HG02588 (cell line): ENCODE results near the gene UVRAG.

ENCODE experiments used
- ATAC-seq: cut with Tn5 transposase; IDR thresholded peaks from one replicate; pipeline ENCODE4 v1.9.1; 2021; ENCODE audit warnings: mild to moderate bottlenecking, moderate library complexity; ENCODE audit not compliant: unreplicated experiment

UVRAG gene

DNA sequence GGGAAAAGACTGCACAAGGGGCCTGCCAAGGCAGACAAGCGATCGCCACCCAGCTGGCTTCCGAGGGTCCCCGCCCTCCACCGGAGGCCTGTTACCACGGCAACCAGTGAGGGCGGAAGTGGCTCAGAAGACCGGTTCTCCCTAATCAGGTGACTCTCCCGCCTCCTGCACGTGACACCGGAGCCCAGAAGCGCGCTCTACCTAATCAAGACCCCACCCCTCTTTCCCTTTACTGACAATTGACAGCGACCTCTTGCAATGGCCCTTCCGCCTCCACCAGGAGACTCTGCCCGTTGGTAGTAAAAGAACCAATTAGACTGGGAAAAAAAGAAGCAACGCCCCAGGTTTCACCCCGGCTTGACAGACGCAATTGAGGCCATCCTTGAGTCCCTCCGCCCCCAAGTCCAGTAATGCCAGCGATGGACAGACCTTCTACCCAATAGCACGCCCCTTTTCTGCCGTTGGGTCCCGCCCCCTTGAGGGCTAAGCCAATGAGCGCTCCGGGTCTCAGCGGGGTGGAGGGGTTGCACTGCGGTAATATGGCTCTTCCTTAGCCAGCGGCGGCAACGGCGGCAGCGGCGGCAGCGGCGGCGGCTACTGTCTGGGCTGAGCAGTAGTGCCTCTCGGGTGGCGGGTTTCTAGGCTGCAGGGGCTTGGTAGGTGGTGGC is at the start of gene UVRAG:
UVRAG (plus strand) TSS at position 534 of the 668 bp plus-strand sequence. CDS start 198 bp downstream, outside the sequence.
- ATAC-seq, result peak; percentile 74

DNA sequence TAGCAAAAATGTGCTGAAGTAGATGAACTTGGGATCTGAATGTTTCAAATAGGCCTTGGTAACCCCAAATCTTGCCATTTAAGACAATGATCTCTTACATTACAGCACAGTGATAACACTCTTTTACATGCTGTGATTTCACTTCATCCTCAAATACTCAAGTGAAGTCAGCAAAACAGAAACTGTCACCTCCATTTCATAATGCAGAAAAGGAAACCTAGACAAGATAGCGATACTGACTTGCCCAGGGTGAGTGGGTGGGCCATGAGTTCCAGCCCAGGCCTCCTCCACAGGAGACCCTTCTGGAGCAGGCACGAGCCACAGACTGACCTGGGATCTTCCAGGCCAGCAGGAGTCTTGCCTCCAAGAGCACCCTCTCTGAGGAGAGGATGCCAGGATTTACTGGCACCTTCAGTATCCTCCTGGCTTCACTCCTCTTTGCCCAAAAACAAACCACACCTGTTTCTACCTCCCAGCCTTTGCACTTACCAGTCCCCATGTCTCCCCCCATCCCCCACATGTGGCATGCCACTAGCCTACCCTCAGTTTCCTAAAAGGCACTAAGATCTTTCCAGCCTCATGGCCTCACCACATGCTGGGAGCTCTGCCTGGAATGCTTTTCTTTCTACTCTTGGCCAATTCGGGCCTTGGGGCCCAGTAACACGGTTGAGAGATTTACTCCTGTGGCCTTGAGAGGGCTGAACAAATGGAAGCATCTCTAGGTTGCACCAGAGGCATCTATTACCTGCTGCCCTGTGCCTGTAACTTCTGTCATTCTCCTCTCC is 48.4 kb upstream of the UVRAG start:
- ATAC-seq, result no peak

DNA sequence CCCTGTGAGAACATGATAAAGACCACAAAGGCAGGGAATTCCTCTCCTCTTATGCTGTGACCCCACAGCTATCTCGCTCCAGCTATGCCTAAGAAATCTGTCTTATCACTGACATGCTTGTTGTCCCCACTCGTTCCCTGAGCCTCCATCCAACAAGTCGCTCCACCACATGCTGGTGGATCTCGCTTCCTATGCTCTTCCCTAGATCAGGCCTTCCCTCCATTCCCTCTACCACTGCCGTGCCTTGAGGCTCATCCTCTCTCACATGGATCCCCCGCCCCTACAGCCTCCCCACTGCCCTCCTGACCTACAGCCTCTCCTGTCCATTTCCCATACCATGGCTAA is 47.8 kb upstream of the UVRAG start:
- no peak for ATAC-seq

DNA sequence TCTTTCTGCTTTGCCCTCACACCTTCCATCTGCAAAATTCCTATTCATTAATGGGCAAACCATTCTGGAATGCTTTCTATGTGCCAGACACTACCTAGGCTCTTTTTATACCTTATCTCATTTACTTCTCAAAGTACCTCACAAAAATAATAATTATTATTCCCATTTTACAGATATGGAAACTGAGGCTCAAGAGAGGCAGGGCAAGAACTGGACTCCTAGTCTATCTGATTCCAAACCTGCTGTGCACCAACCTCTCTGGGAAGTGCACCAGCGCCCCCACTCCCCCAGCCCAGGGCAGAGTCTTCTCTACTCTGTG is 47.3 kb upstream of the UVRAG start:
- ATAC-seq, result no peak

DNA sequence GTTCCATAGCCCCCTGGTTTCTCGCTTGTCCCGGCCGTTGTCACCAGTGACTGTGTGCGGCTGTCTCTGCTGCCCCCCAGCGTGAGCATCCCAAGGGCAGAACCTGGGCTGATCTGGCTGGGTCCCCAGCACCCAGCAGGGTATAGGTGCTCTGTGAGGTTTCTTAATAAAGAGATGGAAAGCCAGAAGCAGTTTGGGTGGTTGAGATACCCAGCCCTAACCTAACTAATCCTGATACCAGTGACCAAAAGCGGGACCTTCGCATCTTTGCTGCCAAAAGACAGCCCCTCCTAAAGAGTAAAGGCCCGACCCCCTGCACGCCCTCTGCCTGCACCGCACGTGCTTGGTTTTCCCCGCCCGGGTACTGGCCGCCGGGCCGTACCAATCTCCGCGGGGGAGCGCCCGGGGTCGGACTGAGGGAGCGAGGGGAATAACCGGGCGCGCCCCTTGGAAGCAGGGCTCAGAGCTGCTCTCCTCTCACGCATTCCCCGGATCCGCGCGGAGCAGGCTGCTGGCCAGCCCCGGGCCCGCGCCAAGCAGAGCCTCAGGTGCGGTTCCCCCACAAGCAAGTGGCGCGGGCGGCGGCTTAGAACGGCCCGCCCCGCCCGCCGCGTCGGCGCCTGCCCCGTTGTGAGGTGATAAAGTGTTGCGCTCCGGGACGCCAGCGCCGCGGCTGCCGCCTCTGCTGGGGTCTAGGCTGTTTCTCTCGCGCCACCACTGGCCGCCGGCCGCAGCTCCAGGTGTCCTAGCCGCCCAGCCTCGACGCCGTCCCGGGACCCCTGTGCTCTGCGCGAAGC is 46.7 kb upstream of the UVRAG start, which contains the start of gene DGAT2:
DGAT2 (plus strand) TSS at position 667 of the 797 bp plus-strand sequence. CDS start 214 bp downstream, outside the sequence.
- peak; percentile 62 for ATAC-seq

- no peak for ATAC-seq
These were observed 45.9 kb upstream of the UVRAG start for GRCh38 chr11:75768909-75769771.

GRCh38 chr11:75770102-75770501 is 44.9 kb upstream of the UVRAG start:
- ATAC-seq, result no peak

- ATAC-seq, result no peak
These were observed 43.2 kb upstream of the UVRAG start for GRCh38 chr11:75771646-75772410.

- ATAC-seq, result peak; percentile 83
These were observed 41.2 kb upstream of the UVRAG start for GRCh38 chr11:75773595-75774353.

DNA sequence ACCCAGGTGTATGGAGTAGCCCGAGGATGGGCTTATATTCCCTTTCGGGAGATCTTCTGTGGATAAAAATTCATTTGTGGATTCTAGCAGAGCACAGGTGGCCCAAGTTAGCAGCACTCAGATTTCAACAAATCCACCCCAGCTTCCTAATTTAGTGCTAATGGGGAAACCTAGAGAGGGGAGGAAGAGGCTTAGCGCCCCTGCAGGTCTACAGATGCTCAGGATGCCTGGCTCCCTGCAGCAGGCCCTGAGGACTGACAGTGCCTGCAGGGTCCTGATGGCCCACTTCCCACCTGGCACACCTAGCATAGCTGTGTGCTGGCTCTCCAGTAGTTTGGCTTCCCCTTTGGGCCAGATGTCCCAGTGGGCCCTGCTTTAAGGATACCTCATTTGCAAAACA is 40.0 kb upstream of the UVRAG start:
- no peak for ATAC-seq

GRCh38 chr11:75776546-75776945 is 38.5 kb upstream of the UVRAG start:
- no peak for ATAC-seq

DNA sequence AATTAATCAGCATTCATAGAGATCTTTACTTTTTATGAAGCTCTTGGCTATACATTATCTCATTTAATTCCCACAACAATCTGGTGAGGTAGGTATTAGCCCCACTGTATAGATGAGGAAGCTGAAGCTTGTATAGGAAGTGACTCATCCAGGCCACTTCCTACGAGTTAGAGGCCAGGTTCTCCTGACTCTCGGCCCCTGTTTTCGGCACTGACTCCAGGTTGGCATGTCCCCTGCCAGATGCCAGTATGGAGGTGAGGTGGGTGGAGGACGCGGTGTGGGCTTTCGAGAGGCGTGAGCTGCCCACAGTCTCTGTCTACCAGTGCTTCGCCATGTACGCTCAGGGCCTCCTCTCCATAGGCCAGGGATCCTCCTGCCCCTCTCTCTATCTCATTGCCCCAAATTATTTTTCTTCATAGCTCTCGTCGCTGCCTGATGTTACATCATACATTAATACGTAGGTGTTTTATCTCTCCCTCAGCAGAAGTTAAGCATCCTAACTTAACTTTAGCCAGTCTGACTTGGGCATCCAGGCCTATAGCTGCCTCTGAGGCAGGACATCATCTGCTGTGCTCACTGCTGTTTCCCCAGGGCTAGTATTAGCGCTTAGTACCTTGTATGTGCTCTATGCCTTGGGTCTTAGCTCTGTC is 37.4 kb upstream of the UVRAG start:
- ATAC-seq, result no peak

GRCh38 chr11:75778962-75779361 is 36.0 kb upstream of the UVRAG start:
- no peak for ATAC-seq

DNA sequence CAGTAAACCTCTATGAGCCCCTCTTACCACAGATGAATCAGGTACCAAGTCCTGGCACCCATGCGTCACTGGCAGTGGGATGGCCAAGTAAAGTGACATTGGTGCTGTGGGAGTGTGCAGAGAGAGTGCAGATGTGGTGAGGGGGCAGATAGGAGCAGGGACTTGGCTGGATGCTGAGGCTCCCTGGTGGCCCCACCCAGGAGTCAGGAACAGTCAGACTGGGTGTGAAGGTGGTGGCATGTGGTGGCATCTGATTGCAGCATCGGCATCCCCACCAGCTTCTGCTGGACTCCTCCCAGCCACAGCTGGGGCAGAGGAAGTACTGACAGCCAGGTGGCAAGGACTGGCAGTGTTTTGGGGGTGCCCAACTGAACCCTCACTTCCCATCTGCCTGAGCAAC is 35.0 kb upstream of the UVRAG start:
- ATAC-seq, result no peak

DNA sequence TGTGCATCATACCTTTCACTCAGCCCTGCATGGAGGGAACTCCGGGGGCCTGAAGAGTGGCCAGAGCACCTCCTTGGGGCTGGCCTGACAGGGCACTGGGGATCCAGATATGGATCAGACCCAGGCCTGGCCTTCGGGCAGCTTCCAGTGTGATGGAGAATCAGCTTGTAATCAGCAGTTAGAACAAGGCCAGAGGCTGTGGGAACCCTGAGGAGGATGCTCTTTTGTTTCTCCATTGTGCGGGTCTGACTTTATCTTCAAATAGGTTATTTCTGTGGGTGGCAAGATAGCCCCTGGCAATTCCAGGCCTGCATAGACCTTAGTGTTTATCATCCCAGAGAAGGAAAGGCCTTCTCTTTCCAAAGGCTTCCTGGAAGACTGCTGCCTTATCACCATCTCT is 34.1 kb upstream of the UVRAG start:
- no peak for ATAC-seq

- ATAC-seq, result no peak
These were observed 33.7 kb upstream of the UVRAG start for GRCh38 chr11:75781296-75781695.

GRCh38 chr11:75781831-75782230 is 33.2 kb upstream of the UVRAG start:
- no peak for ATAC-seq

DNA sequence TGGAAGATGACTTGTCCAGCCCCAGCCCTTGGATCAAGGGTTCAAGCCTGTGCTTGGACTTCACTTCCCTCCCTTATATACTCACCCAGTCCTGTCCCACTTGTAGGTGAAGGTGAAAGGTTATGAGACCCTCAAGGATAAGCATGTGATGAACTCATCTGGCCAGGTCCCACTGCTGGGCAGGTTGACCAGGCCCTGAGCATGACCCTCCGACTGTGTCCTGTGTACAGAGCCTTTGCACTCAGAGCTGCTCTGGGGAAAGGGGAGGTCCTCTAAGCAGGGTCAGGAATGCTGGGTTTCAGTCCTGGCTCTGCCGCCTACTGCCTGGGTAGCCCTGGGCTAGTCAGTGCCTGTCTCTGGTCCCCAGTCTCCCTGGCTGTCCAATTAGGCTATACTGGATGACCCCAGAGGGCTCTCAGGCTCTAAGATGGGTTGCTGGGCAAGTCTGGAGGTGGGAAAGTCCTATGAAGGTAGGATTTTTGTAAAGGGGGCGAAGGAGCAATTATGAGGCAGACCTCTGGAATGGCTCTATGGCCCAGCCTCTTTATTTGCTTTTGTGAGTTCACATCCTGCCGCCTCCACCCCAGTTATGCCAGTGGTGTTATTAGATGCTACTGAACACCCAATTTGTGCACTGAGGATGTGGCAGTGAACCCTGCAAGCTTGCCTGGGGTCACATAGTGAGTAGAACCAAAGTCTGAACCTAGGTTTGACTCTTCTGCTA is 32.3 kb upstream of the UVRAG start:
- ATAC-seq, result no peak
